Psoas muscle (tissue), 8 donors: Measurements from ENCODE around the gene ABHD17A. TPM values are rescaled to one million over a fixed set of nuclear protein-coding genes. Genes with fewer than 3 reads are reported as not detected.
A peak's percentile ranks its signal among the peaks of the same experiment; 100 is the strongest.

Experiments used
- ATAC-seq, 4 donors: fragments of 200-7000 bp; cut with Tn5 transposase; one replicate each; pipeline ENCODE4 v1.9.1; 2020; ENCODE audit warnings: moderate library complexity in 3 of 4, mild to moderate bottlenecking in 2 of 4
- DNase-seq, 2 donors: peaks; one replicate each; pipeline ENCODE4 v3.0.0-alpha.2; 2020
- H3K27ac ChIP-seq: fragments of 200-600 bp; one replicate; pipeline ENCODE4 v1.8.0; 2022
- H3K27me3 ChIP-seq, 3 donors: fragments of 200-600 bp in 1 of 3; one replicate each; pipeline versions ENCODE4 v1.6.1 to v1.8.0; 2013 to 2022; ENCODE audit warnings: low read length in 2 of 3, mild to moderate bottlenecking in 2 of 3, moderate library complexity in 1 of 3; ENCODE audit not compliant: insufficient read depth in 3 of 3
- H3K36me3 ChIP-seq, 2 donors: fragments of 200-600 bp in 1 of 2; one replicate each; pipeline versions ENCODE4 v1.6.1 to v1.8.0; 2013 to 2022; ENCODE audit warnings: low read depth in 1 of 2, mild to moderate bottlenecking in 1 of 2, moderate library complexity in 1 of 2; ENCODE audit not compliant: insufficient read depth in 1 of 2
- H3K4me1 ChIP-seq: fragments of 200-600 bp; one replicate; pipeline ENCODE4 v1.8.0; 2022
- H3K4me3 ChIP-seq: fragments of 200-600 bp; one replicate; pipeline ENCODE4 v1.8.0; 2022; ENCODE audit warnings: mild to moderate bottlenecking
- H3K9me3 ChIP-seq: fragments of 200-600 bp; one replicate; pipeline ENCODE4 v1.8.0; 2022
- CTCF ChIP-seq: fragments of 200-600 bp; IDR thresholded peaks from one replicate; pipeline ENCODE4 v1.8.0; 2022; ENCODE audit warnings: antibody characterized with exemption
- WGBS, 3 donors: extraction: QIAGEN DNeasy Blood & Tissue Kit; methylation state at CpG; one replicate each; pipeline versions ENCODE4 v1.1.6 to v1.1.7; 2013; 5-methylcytosine and 5-hydroxymethylcytosine counted together
- intact Hi-C, 2 donors: fragments of 100-400 bp; cut with DNase I; formaldehyde crosslinking; loops; one replicate each; pipeline versions ENCODE4 v1.11.0 to v1.14.2; 2022
- polyA plus RNA-seq, 3 donors: library from polyadenylated mRNA; stranded (reverse); fragments of 200-250 nt; gene quantifications; one replicate each; pipeline ENCODE4 v1.2.3, GENCODE V29; 2013
- total RNA-seq, 4 donors: library from RNA; stranded (reverse); fragmentation: NEBNext Ultra II Directional in 2 of 4; extraction: Animal tissue kit (Norgen Biotek cat#: 25700) in 2 of 4; gene quantifications; one replicate each; pipeline versions ENCODE4 v1.2.1 to v1.2.4, GENCODE V29; 2021 to 2023
- donor health status: healthy with polysubstance abuse.
- donor health status: DM: no; HTN: no; CAD: no; lungs with moderate emphysema.
- donor health status: Bipolar disorder and iron deficiency.
- donor health status: healthy.
- donor health status: DM: yes; HTN: yes; CAD: no.
- donor health status: DM: no; HTN: no; CAD: no.
- donor health status: DM: no; HTN: no; CAD: no.
- donor health status: DM: yes; HTN: yes; CAD: no.

ABHD17A gene
- total and polyA plus RNA-seq, 7 donors = 35.5 to 58.9 (median 44.8) TPM

- no peaks in the 10 kb centered on the region for H3K9me3 ChIP-seq
- no peak for TF ChIP-seq CTCF
- ATAC-seq (no peak), DNase-seq (no peak)
- H3K36me3 ChIP-seq = peaks cover 0 to 13% of the 10 kb centered on the region in 2 donors
- intact Hi-C loops = no loop called here
- peak overlapping the region; percentile 100 for H3K27ac ChIP-seq
- 66 to 74% (median 68%) methylated on average over 21 to 25 of the region's 25 CpGs for WGBS, 3 donors
- no peaks in the 10 kb centered on the region for H3K27me3 ChIP-seq
- peak overlapping the region; percentile 97 for H3K4me3 ChIP-seq
- peaks cover 36% of the 10 kb centered on the region for H3K4me1 ChIP-seq
These were observed 12.3 kb downstream of the ABHD17A start for GRCh38 chr19:1872807-1873523.

- ATAC-seq (no peak), DNase-seq (no peak)
- H3K4me1 ChIP-seq = peaks cover 36% of the 10 kb centered on the region
- H3K27ac ChIP-seq = no peak overlapping the region
- TF ChIP-seq CTCF = no peak
- no peaks in the 10 kb centered on the region for H3K9me3 ChIP-seq
- H3K4me3 ChIP-seq = no peak overlapping the region
- H3K27me3 ChIP-seq = no peaks in the 10 kb centered on the region
- peaks cover 0 to 13% of the 10 kb centered on the region in 2 donors for H3K36me3 ChIP-seq
- WGBS, 3 donors = 83 to 86% (median 85%) methylated on average over 12 to 13 of the region's 13 CpGs
- intact Hi-C loops = no loop called here
These were observed 13.7 kb downstream of the ABHD17A start for GRCh38 chr19:1871630-1872029.

GRCh38 chr19:1871140-1871597 is 14.1 kb downstream of the ABHD17A start:
- 85 to 91% (median 86%) methylated on average over 15 of the region's 15 CpGs for WGBS, 3 donors
- no peak overlapping the region for H3K4me3 ChIP-seq
- H3K27me3 ChIP-seq = no peaks in the 10 kb centered on the region
- DNase-seq = no peak
- peaks cover 31% of the 10 kb centered on the region for H3K4me1 ChIP-seq
- no peaks in the 10 kb centered on the region for H3K9me3 ChIP-seq
- no peak overlapping the region for H3K27ac ChIP-seq
- intact Hi-C loops = no loop called here
- peaks cover 0 to 13% of the 10 kb centered on the region in 2 donors for H3K36me3 ChIP-seq
- ATAC-seq = no peak
- no peak for TF ChIP-seq CTCF

GRCh38 chr19:1868971-1869370 is 16.3 kb downstream of the ABHD17A start:
- 63 to 66% (median 64%) methylated on average over 7 of the region's 7 CpGs for WGBS, 3 donors
- ATAC-seq = no peak
- intact Hi-C loops = no loop called here
- H3K27ac ChIP-seq = no peak overlapping the region
- no peak for DNase-seq
- H3K4me3 ChIP-seq = no peak overlapping the region
- H3K9me3 ChIP-seq = no peaks in the 10 kb centered on the region
- H3K36me3 ChIP-seq = peaks cover 0 to 13% of the 10 kb centered on the region in 2 donors
- TF ChIP-seq CTCF = no peak
- H3K27me3 ChIP-seq = no peaks in the 10 kb centered on the region
- peaks cover 19% of the 10 kb centered on the region for H3K4me1 ChIP-seq

DNA sequence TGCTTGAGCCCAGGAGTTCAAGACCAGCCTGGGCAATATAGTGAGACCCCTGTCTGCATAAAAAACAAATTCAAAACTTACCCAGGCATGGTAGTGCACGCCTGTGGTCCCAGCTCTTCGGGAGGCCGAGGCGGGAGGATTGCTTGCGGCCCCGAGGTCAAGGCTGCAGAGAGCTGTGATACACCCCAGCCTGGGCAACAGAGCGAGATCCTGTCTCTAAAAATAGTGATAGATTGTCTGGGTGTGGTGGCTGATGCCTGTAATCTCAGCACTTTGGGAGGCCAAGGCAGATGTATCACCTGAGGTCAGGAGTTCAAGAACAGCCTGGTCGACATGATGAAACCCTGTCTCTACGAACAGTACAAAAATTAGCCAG is 18.0 kb downstream of the ABHD17A start:
- no peak for DNase-seq
- WGBS, 3 donors = 89 to 91% (median 90%) methylated on average over 9 of the region's 9 CpGs
- Histone ChIP-seq H3K4me3 (no peak overlapping the region), H3K4me1 (peaks cover 4% of the 10 kb centered on the region), H3K9me3 (no peaks in the 10 kb centered on the region), H3K27ac (no peak overlapping the region), H3K36me3 (peaks cover 0 to 13% of the 10 kb centered on the region in 2 donors), H3K27me3 (no peaks in the 10 kb centered on the region)
- TF ChIP-seq CTCF = no peak
- intact Hi-C loops = no loop called here
- ATAC-seq = no peak
